Measurements from ENCODE around the gene LRMDA.

The LRMDA gene

GRCh38 chr10:76230921-76231285 lies 799.5 kb downstream of the LRMDA start:
- Histone ChIP-seq H3K27me3 (ENCODE audit: insufficient read depth, low read length) (peaks cover 95% of the 10 kb centered on the region), H3K36me3 (ENCODE audit: insufficient read depth, low read depth, low read length) (no peaks in the 10 kb centered on the region), H3K4me3 (ENCODE audit: low read length) (peak overlapping the region; percentile 20; the same call in 1 of the 2 replicates), H3K27ac (ENCODE audit: low read length) (no peak overlapping the region), H3K9ac (ENCODE audit: low read depth, low read length) (no peak overlapping the region), H3K9me3 (ENCODE audit: insufficient read depth, low read depth, low read length) (no peaks in the 10 kb centered on the region), H3K4me1 (ENCODE audit: insufficient read depth, low read length) (peaks cover 29% of the 10 kb centered on the region; the same call in 1 of the 2 replicates)

GRCh38 chr10:76231286-76231934 lies 800.0 kb downstream of the LRMDA start:
- no peaks in the 10 kb centered on the region for H3K36me3 ChIP-seq (ENCODE audit: insufficient read depth, low read depth, low read length)
- no peak overlapping the region for H3K9ac ChIP-seq (ENCODE audit: low read depth, low read length)
- no peak overlapping the region for H3K4me3 ChIP-seq (ENCODE audit: low read length)
- H3K9me3 ChIP-seq (ENCODE audit: insufficient read depth, low read depth, low read length), result no peaks in the 10 kb centered on the region
- H3K27me3 ChIP-seq (ENCODE audit: insufficient read depth, low read length), result peaks cover 98% of the 10 kb centered on the region
- H3K27ac ChIP-seq (ENCODE audit: low read length), result no peak overlapping the region
- peaks cover 34% of the 10 kb centered on the region; the same call in 1 of the 2 replicates for H3K4me1 ChIP-seq (ENCODE audit: insufficient read depth, low read length)

- Histone ChIP-seq H3K27ac (ENCODE audit: low read length) (no peak overlapping the region), H3K9ac (ENCODE audit: low read depth, low read length) (no peak overlapping the region), H3K27me3 (ENCODE audit: insufficient read depth, low read length) (peaks cover 86% of the 10 kb centered on the region), H3K4me3 (ENCODE audit: low read length) (no peak overlapping the region), H3K9me3 (ENCODE audit: insufficient read depth, low read depth, low read length) (no peaks in the 10 kb centered on the region), H3K36me3 (ENCODE audit: insufficient read depth, low read depth, low read length) (no peaks in the 10 kb centered on the region), H3K4me1 (ENCODE audit: insufficient read depth, low read length) (peaks cover 29% of the 10 kb centered on the region; the same call in 1 of the 2 replicates)
Measured at GRCh38 chr10:76234499-76235226, 803.2 kb downstream of the LRMDA start.

- H3K9ac ChIP-seq (ENCODE audit: low read depth, low read length), result no peak overlapping the region
- H3K9me3 ChIP-seq (ENCODE audit: insufficient read depth, low read depth, low read length), result no peaks in the 10 kb centered on the region
- no peaks in the 10 kb centered on the region for H3K36me3 ChIP-seq (ENCODE audit: insufficient read depth, low read depth, low read length)
- no peak overlapping the region for H3K27ac ChIP-seq (ENCODE audit: low read length)
- peaks cover 71% of the 10 kb centered on the region for H3K27me3 ChIP-seq (ENCODE audit: insufficient read depth, low read length)
- H3K4me3 ChIP-seq (ENCODE audit: low read length), result peak overlapping the region; percentile 11; the same call in 1 of the 2 replicates
- H3K4me1 ChIP-seq (ENCODE audit: insufficient read depth, low read length), result peaks cover 17% of the 10 kb centered on the region; the same call in 1 of the 2 replicates
Measured at GRCh38 chr10:76236356-76236755, 804.9 kb downstream of the LRMDA start.

GRCh38 chr10:76242956-76243355 lies 811.5 kb downstream of the LRMDA start:
- no peaks in the 10 kb centered on the region for H3K36me3 ChIP-seq (ENCODE audit: insufficient read depth, low read depth, low read length)
- H3K4me3 ChIP-seq (ENCODE audit: low read length), result no peak overlapping the region
- H3K9ac ChIP-seq (ENCODE audit: low read depth, low read length), result no peak overlapping the region
- peaks cover 16% of the 10 kb centered on the region for H3K27me3 ChIP-seq (ENCODE audit: insufficient read depth, low read length)
- H3K9me3 ChIP-seq (ENCODE audit: insufficient read depth, low read depth, low read length), result no peaks in the 10 kb centered on the region
- no peaks in the 10 kb centered on the region for H3K4me1 ChIP-seq (ENCODE audit: insufficient read depth, low read length)
- H3K27ac ChIP-seq (ENCODE audit: low read length), result no peak overlapping the region

- H3K9me3 ChIP-seq (ENCODE audit: insufficient read depth, low read depth, low read length), result no peaks in the 10 kb centered on the region
- no peak overlapping the region for H3K4me3 ChIP-seq (ENCODE audit: low read length)
- H3K4me1 ChIP-seq (ENCODE audit: insufficient read depth, low read length), result no peaks in the 10 kb centered on the region
- H3K27me3 ChIP-seq (ENCODE audit: insufficient read depth, low read length), result peaks cover 8% of the 10 kb centered on the region
- no peak overlapping the region for H3K9ac ChIP-seq (ENCODE audit: low read depth, low read length)
- H3K27ac ChIP-seq (ENCODE audit: low read length), result no peak overlapping the region
- H3K36me3 ChIP-seq (ENCODE audit: insufficient read depth, low read depth, low read length), result no peaks in the 10 kb centered on the region
Measured at GRCh38 chr10:76244061-76244686, 812.8 kb downstream of the LRMDA start.

- Histone ChIP-seq H3K4me1 (ENCODE audit: insufficient read depth, low read length) (no peaks in the 10 kb centered on the region), H3K9ac (ENCODE audit: low read depth, low read length) (no peak overlapping the region), H3K4me3 (ENCODE audit: low read length) (no peak overlapping the region), H3K9me3 (ENCODE audit: insufficient read depth, low read depth, low read length) (no peaks in the 10 kb centered on the region), H3K27ac (ENCODE audit: low read length) (no peak overlapping the region), H3K27me3 (ENCODE audit: insufficient read depth, low read length) (peaks cover 6% of the 10 kb centered on the region), H3K36me3 (ENCODE audit: insufficient read depth, low read depth, low read length) (no peaks in the 10 kb centered on the region)
Measured at GRCh38 chr10:76245951-76246495, 814.6 kb downstream of the LRMDA start.

GRCh38 chr10:76248649-76249200 lies 817.3 kb downstream of the LRMDA start:
- Histone ChIP-seq H3K4me1 (ENCODE audit: insufficient read depth, low read length) (no peaks in the 10 kb centered on the region), H3K27me3 (ENCODE audit: insufficient read depth, low read length) (peaks cover 6% of the 10 kb centered on the region), H3K27ac (ENCODE audit: low read length) (no peak overlapping the region), H3K36me3 (ENCODE audit: insufficient read depth, low read depth, low read length) (no peaks in the 10 kb centered on the region), H3K9me3 (ENCODE audit: insufficient read depth, low read depth, low read length) (no peaks in the 10 kb centered on the region), H3K4me3 (ENCODE audit: low read length) (no peak overlapping the region), H3K9ac (ENCODE audit: low read depth, low read length) (no peak overlapping the region)

GRCh38 chr10:76251841-76252671 lies 820.6 kb downstream of the LRMDA start:
- Histone ChIP-seq H3K4me1 (ENCODE audit: insufficient read depth, low read length) (no peaks in the 10 kb centered on the region), H3K4me3 (ENCODE audit: low read length) (no peak overlapping the region), H3K27me3 (ENCODE audit: insufficient read depth, low read length) (no peaks in the 10 kb centered on the region), H3K9ac (ENCODE audit: low read depth, low read length) (no peak overlapping the region), H3K9me3 (ENCODE audit: insufficient read depth, low read depth, low read length) (no peaks in the 10 kb centered on the region), H3K27ac (ENCODE audit: low read length) (no peak overlapping the region), H3K36me3 (ENCODE audit: insufficient read depth, low read depth, low read length) (no peaks in the 10 kb centered on the region)

GRCh38 chr10:76252733-76253132 lies 821.3 kb downstream of the LRMDA start:
- Histone ChIP-seq H3K9me3 (ENCODE audit: insufficient read depth, low read depth, low read length) (no peaks in the 10 kb centered on the region), H3K4me3 (ENCODE audit: low read length) (no peak overlapping the region), H3K27ac (ENCODE audit: low read length) (no peak overlapping the region), H3K27me3 (ENCODE audit: insufficient read depth, low read length) (no peaks in the 10 kb centered on the region), H3K9ac (ENCODE audit: low read depth, low read length) (no peak overlapping the region), H3K4me1 (ENCODE audit: insufficient read depth, low read length) (no peaks in the 10 kb centered on the region), H3K36me3 (ENCODE audit: insufficient read depth, low read depth, low read length) (no peaks in the 10 kb centered on the region)

- Histone ChIP-seq H3K9ac (ENCODE audit: low read depth, low read length) (no peak overlapping the region), H3K27ac (ENCODE audit: low read length) (no peak overlapping the region), H3K4me1 (ENCODE audit: insufficient read depth, low read length) (no peaks in the 10 kb centered on the region), H3K4me3 (ENCODE audit: low read length) (no peak overlapping the region), H3K36me3 (ENCODE audit: insufficient read depth, low read depth, low read length) (no peaks in the 10 kb centered on the region), H3K27me3 (ENCODE audit: insufficient read depth, low read length) (no peaks in the 10 kb centered on the region), H3K9me3 (ENCODE audit: insufficient read depth, low read depth, low read length) (peaks cover 2% of the 10 kb centered on the region; the same call in 1 of the 2 replicates)
Measured at GRCh38 chr10:76255241-76255640, 823.8 kb downstream of the LRMDA start.

Data from iPS-20b (cell line).